ENCODE measurements around the gene RBM33.

- TF ChIP-seq CTCF (conservative IDR thresholded peaks at IDR 0.05) (no peak), ZFX (IDR thresholded peaks at IDR 0.05) (no peak)
Observed at GRCh38 chr7:155739538-155740143, 95.2 kb downstream of the RBM33 start.

Measured in C4-2B (cell line).